Ishikawa (cell line): ENCODE results near the gene GC.

Experiments used
- CEBPB ChIP-seq: IDR thresholded peaks from 2 replicates; pipeline ENCODE4 v1.6.1; 2012
- CREB1 ChIP-seq: IDR thresholded peaks from 2 replicates; pipeline ENCODE4 v1.6.1; 2012; ENCODE audit warnings: low read depth
- EGR1 ChIP-seq: IDR thresholded peaks from 2 replicates; pipeline ENCODE4 v1.6.1; 2012
- EP300 ChIP-seq: IDR thresholded peaks from 2 replicates; pipeline ENCODE4 v1.6.1; 2012; ENCODE audit warnings: borderline replicate concordance
- FOXM1 ChIP-seq: IDR thresholded peaks from 2 replicates; pipeline ENCODE4 v1.6.1; 2012; ENCODE audit warnings: low read depth, borderline replicate concordance
- MAX ChIP-seq: IDR thresholded peaks from 2 replicates; pipeline ENCODE4 v1.6.1; 2012
- NFIC ChIP-seq: IDR thresholded peaks from 2 replicates; pipeline ENCODE4 v1.6.1; 2012
- RAD21 ChIP-seq: IDR thresholded peaks from 2 replicates; pipeline ENCODE4 v1.6.1; 2012; ENCODE audit warnings: low read depth
- REST ChIP-seq: IDR thresholded peaks from 2 replicates; pipeline ENCODE4 v1.6.1; 2012; ENCODE audit warnings: low read depth, mild to moderate bottlenecking
- TAF1 ChIP-seq: IDR thresholded peaks from 2 replicates; pipeline ENCODE4 v1.6.1; 2012; ENCODE audit warnings: low read depth, mild to moderate bottlenecking
- TCF12 ChIP-seq: IDR thresholded peaks from 2 replicates; pipeline ENCODE4 v1.6.1; 2012; ENCODE audit warnings: low read depth
- TEAD4 ChIP-seq: IDR thresholded peaks from 2 replicates; pipeline ENCODE4 v1.6.1; 2012
- USF1 ChIP-seq: IDR thresholded peaks from 2 replicates; pipeline ENCODE4 v1.6.1; 2012
- YY1 ChIP-seq: IDR thresholded peaks from 2 replicates; pipeline ENCODE4 v1.6.1; 2012; ENCODE audit warnings: low read depth
- ZBTB7A ChIP-seq: IDR thresholded peaks from 2 replicates; pipeline ENCODE4 v1.6.1; 2012; ENCODE audit warnings: low read depth

GC gene

GRCh38 chr4:71729856-71730255 lies 54.0 kb downstream of the GC start:
- TF ChIP-seq CREB1 (no peak), EGR1 (no peak), YY1 (no peak), TCF12 (no peak), TAF1 (no peak), RAD21 (no peak), NFIC (no peak), ZBTB7A (no peak), MAX (no peak), EP300 (no peak), FOXM1 (no peak), USF1 (no peak), TEAD4 (no peak)

GRCh38 chr4:71713611-71714203 lies 70.2 kb downstream of the GC start:
- TF ChIP-seq RAD21: peak; percentile 81
- no peak for TF ChIP-seq MAX
- TF ChIP-seq CEBPB: no peak
- no peak for TF ChIP-seq TCF12
- no peak for TF ChIP-seq YY1
- TF ChIP-seq TAF1: no peak
- TF ChIP-seq ZBTB7A: no peak
- peak; percentile 47 for TF ChIP-seq NFIC
- no peak for TF ChIP-seq CREB1

GRCh38 chr4:71711985-71712348 lies 71.9 kb downstream of the GC start:
- no peak for TF ChIP-seq MAX
- TF ChIP-seq TCF12: no peak
- no peak for TF ChIP-seq RAD21
- TF ChIP-seq REST: no peak
- TF ChIP-seq CREB1: no peak
- TF ChIP-seq USF1: no peak
- no peak for TF ChIP-seq CEBPB
- TF ChIP-seq NFIC: no peak
- no peak for TF ChIP-seq FOXM1
- no peak for TF ChIP-seq EP300
- no peak for TF ChIP-seq ZBTB7A
- no peak for TF ChIP-seq EGR1
- TF ChIP-seq TAF1: no peak
- no peak for TF ChIP-seq TEAD4
- TF ChIP-seq YY1: no peak

GRCh38 chr4:71711044-71711984 lies 72.6 kb downstream of the GC start:
- TF ChIP-seq CREB1 (no peak), EGR1 (no peak), TCF12 (no peak), TEAD4 (no peak), ZBTB7A (no peak), CEBPB (no peak), EP300 (no peak), RAD21 (no peak), NFIC (no peak), TAF1 (no peak), YY1 (no peak), REST (no peak), FOXM1 (no peak), MAX (no peak), USF1 (no peak)
